Endothelial cell of umbilical vein (primary cell): ENCODE results near the gene MRPL16. TPM values are rescaled to one million over a fixed set of nuclear protein-coding genes. Genes with fewer than 3 reads are reported as not detected.

Experiments
- BruUV-seq: library from RNA; stranded (reverse); fragments of 400-500 nt; replicated peaks from 2 replicates; lab custom pipeline; 2021; lab: Mats Ljungman, UMichigan
- CTCF ChIA-PET: fragments of 300-600, 350-600 bp; sonication (Branson Sonifier 250); formaldehyde crosslinking; loops from one replicate; lab custom pipeline; 2021; ENCODE audit warnings: antibody characterized with exemption, inconsistent platforms; lab: Charles Lee
- POLR2A ChIA-PET: fragments of 300-600, 350-600 bp; sonication (Branson Sonifier 250); formaldehyde crosslinking; loops from one replicate; lab custom pipeline; 2021; ENCODE audit warnings: antibody characterized with exemption, inconsistent platforms; lab: Charles Lee
- DNase-seq: peaks from one replicate; pipeline ENCODE4 v3.0.0-alpha.2; 2011; ENCODE audit warnings: low read depth, low spot score
- FAIRE-seq: peaks from 2 replicates; lab custom pipeline; 2011; peaks lifted over from hg19 to GRCh38; lab: Jason Lieb, UNC
- H2AFZ ChIP-seq: 2 replicates; pipeline ENCODE4 v1.6.0; 2012; ENCODE audit warnings: low read depth, low read length, control low read depth, inconsistent platforms
- H3K27ac ChIP-seq: 2 replicates; pipeline ENCODE4 v1.5.1; 2011; ENCODE audit warnings: low read depth, mild to moderate bottlenecking, control low read depth, low read length, moderate library complexity; ENCODE audit not compliant: insufficient read depth
- H3K27me3 ChIP-seq, 2 experiments: 2 replicates each; pipeline versions ENCODE4 v1.6.0 to v1.6.1; 2011; ENCODE audit warnings: low read length in 2 of 2, mixed read lengths in 1 of 2; ENCODE audit not compliant: control insufficient read depth in 2 of 2, insufficient read depth in 2 of 2
- H3K36me3 ChIP-seq, 2 experiments: 2 replicates in 1 of 2; 3 replicates in 1 of 2; pipeline ENCODE4 v1.5.1; 2011; ENCODE audit warnings: low read length in 2 of 2, mild to moderate bottlenecking in 1 of 2, moderate library complexity in 1 of 2; ENCODE audit not compliant: control insufficient read depth in 2 of 2, insufficient read depth in 2 of 2; ENCODE audit errors: extremely low read depth in 1 of 2
- H3K4me1 ChIP-seq: 3 replicates; pipeline ENCODE4 v1.5.1; 2011; ENCODE audit warnings: mild to moderate bottlenecking, low read length; ENCODE audit not compliant: control insufficient read depth, insufficient read depth; ENCODE audit errors: extremely low read depth
- H3K4me2 ChIP-seq: 2 replicates; pipeline ENCODE4 v1.6.1; 2011; ENCODE audit warnings: low read length, control low read depth, mixed read lengths; ENCODE audit not compliant: insufficient read depth
- H3K4me3 ChIP-seq, 3 experiments: fragments of 200-600 bp in 1 of 3; sonication (generic), shearing (Covaris generic) in 1 of 3; replicated peaks in 1 of 3; 2 replicates each; pipeline ENCODE4 v1.5.1; 2011 to 2016; ENCODE audit warnings: control low read depth in 3 of 3, low read length in 3 of 3, mild to moderate bottlenecking in 2 of 3, inconsistent platforms in 1 of 3, low read depth in 1 of 3, moderate library complexity in 1 of 3; ENCODE audit not compliant: insufficient read depth in 1 of 3
- H3K79me2 ChIP-seq: 2 replicates; pipeline ENCODE4 v1.6.0; 2012; ENCODE audit warnings: low read length, inconsistent platforms; ENCODE audit not compliant: control insufficient read depth, insufficient read depth
- H3K9ac ChIP-seq: replicated peaks from 2 replicates; pipeline ENCODE3; 2011; ENCODE audit warnings: low read length, control low read depth; ENCODE audit not compliant: insufficient read depth; ENCODE audit errors: extremely low read depth
- H3K9me1 ChIP-seq: replicated peaks from 3 replicates; pipeline ENCODE4 v1.6.0; 2011; ENCODE audit warnings: mild to moderate bottlenecking, low read length; ENCODE audit not compliant: control insufficient read depth, insufficient read depth; ENCODE audit errors: extremely low read depth
- H3K9me3 ChIP-seq: replicated peaks from 2 replicates; pipeline ENCODE4 v1.5.1; 2012; ENCODE audit warnings: low read length, inconsistent platforms; ENCODE audit not compliant: control insufficient read depth, insufficient read depth
- H4K20me1 ChIP-seq: replicated peaks from 2 replicates; pipeline ENCODE3; 2011; ENCODE audit warnings: mild to moderate bottlenecking, low read length; ENCODE audit not compliant: control insufficient read depth, insufficient read depth; ENCODE audit errors: extremely low read depth
- EZH2 ChIP-seq: IDR thresholded peaks from 2 replicates; pipeline ENCODE4 v1.6.1; 2012; ENCODE audit warnings: borderline replicate concordance, low read depth, mild to moderate bottlenecking, moderate library complexity, low read length, inconsistent platforms; ENCODE audit not compliant: severe bottlenecking
- FOS ChIP-seq: IDR thresholded peaks from 2 replicates; pipeline ENCODE4 v1.6.1; 2011; ENCODE audit warnings: mild to moderate bottlenecking, low read length, moderate library complexity, borderline replicate concordance; ENCODE audit not compliant: insufficient read depth
- GATA2 ChIP-seq: IDR thresholded peaks from 2 replicates; pipeline ENCODE4 v1.7.0; 2011; ENCODE audit warnings: low read depth, mild to moderate bottlenecking, moderate library complexity, mixed read lengths, low read length; ENCODE audit not compliant: insufficient read length, insufficient read depth
- JUN ChIP-seq: IDR thresholded peaks from 2 replicates; pipeline ENCODE4 v1.6.1; 2011; ENCODE audit warnings: borderline replicate concordance, low read depth; ENCODE audit not compliant: insufficient read length, insufficient read depth
- MAX ChIP-seq: IDR thresholded peaks from 2 replicates; pipeline ENCODE4 v1.6.1; 2011; ENCODE audit not compliant: insufficient read depth, insufficient read length
- MYC ChIP-seq: IDR thresholded peaks from one replicate; pipeline ENCODE4 v1.6.1; 2011; ENCODE audit warnings: mild to moderate bottlenecking, low read depth, low read length
- POLR2A ChIP-seq: IDR thresholded peaks from 2 replicates; pipeline ENCODE4 v1.6.1; 2012; ENCODE audit warnings: low read depth, mild to moderate bottlenecking, control low read depth, low read length
- dilution Hi-C: fragments of 300-500 bp; cut with MboI; formaldehyde crosslinking; loops from one replicate; pipeline ENCODE4 v1.15.0; 2019; ENCODE audit warnings: low sequenced_read_pairs; ENCODE audit not compliant: extremely low pct_ligation_motif_present
- intact Hi-C: fragments of 100-400 bp; cut with micrococcal nuclease; formaldehyde crosslinking; loops from one replicate; pipeline ENCODE4 v1.10.0; 2022
- polyA plus RNA-seq, 4 experiments: library from polyadenylated mRNA; depleted of rRNA in 3 of 4; stranded (reverse) in 3 of 4; unstranded in 1 of 4; fragments of >200 nt; gene quantifications; 2 replicates each; pipeline versions ENCODE4 v1.2.1 to v1.2.3, GENCODE V29; 2011 to 2012; ENCODE audit warnings: missing spikeins in 1 of 4
- total RNA-seq: library from RNA; stranded (reverse); gene quantifications from 2 replicates; pipeline ENCODE4 v1.2.3, GENCODE V29; 2021
- TF ChIP-seq, protein P1 (sequence below), 2 donors: IDR thresholded peaks; 1 replicate in 1 of 2; 2 replicates in 1 of 2; pipeline ENCODE4 v1.5.1; 2011; ENCODE audit warnings: low read length in 2 of 2, mild to moderate bottlenecking in 2 of 2, moderate library complexity in 2 of 2, control low read depth in 1 of 2, inconsistent platforms in 1 of 2, low read depth in 1 of 2; ENCODE audit not compliant: insufficient read depth in 1 of 2; ENCODE audit errors: extremely low read depth in 1 of 2

The MRPL16 gene
- total and polyA plus RNA-seq, 2 donors (not counting 3 experiments of a cell fraction or from before 2014, with no cell fraction given) = 63.9 to 84.0 TPM

GRCh38 chr11:59802639-59803176 is 7.9 kb downstream of the MRPL16 start:
- dilution Hi-C loops (no loop called here), intact Hi-C loops (loop anchor here (1.0 to 5.0 kb wide), 6 partner anchors 15 to 266 kb away; partner anchors contain the start of gene PATL1)
- DNase-seq (peak; percentile 79), FAIRE-seq (peak; percentile 83)
- no peaks in the 10 kb centered on the region for H3K9me1 ChIP-seq
- TF ChIP-seq, protein P1, sequence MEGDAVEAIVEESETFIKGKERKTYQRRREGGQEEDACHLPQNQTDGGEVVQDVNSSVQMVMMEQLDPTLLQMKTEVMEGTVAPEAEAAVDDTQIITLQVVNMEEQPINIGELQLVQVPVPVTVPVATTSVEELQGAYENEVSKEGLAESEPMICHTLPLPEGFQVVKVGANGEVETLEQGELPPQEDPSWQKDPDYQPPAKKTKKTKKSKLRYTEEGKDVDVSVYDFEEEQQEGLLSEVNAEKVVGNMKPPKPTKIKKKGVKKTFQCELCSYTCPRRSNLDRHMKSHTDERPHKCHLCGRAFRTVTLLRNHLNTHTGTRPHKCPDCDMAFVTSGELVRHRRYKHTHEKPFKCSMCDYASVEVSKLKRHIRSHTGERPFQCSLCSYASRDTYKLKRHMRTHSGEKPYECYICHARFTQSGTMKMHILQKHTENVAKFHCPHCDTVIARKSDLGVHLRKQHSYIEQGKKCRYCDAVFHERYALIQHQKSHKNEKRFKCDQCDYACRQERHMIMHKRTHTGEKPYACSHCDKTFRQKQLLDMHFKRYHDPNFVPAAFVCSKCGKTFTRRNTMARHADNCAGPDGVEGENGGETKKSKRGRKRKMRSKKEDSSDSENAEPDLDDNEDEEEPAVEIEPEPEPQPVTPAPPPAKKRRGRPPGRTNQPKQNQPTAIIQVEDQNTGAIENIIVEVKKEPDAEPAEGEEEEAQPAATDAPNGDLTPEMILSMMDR (IDR thresholded peaks at IDR 0.05; ENCODE audit: extremely low read depth in 1 of 2, insufficient read depth in 1 of 2, low read depth in 1 of 2, low read length in 2 of 2) = peak; percentile 34 to 47
- no peak for TF ChIP-seq JUN
- no peak for TF ChIP-seq EZH2
- TF ChIP-seq FOS = no peak
- peak; percentile 63 for TF ChIP-seq MAX
- TF ChIP-seq POLR2A = no peak
- no peak for TF ChIP-seq MYC
- TF ChIP-seq GATA2 = no peak
- H3K36me3 ChIP-seq = peaks cover 19 to 27% of the 10 kb centered on the region in 2 experiments
- peak overlapping the region; percentile 83 for H3K27ac ChIP-seq
- H2AFZ ChIP-seq = no peak overlapping the region
- no peaks in the 10 kb centered on the region for H4K20me1 ChIP-seq
- no peak overlapping the region for H3K4me2 ChIP-seq
- no peak overlapping the region for H3K9ac ChIP-seq
- H3K4me3 ChIP-seq = no peak overlapping the region
- CTCF ChIA-PET = interaction anchor here (0.7 to 5.0 kb wide), 8 partner anchors 10 to 449 kb away, joined by 3 to 120 read pairs (median 6); partner anchors contain the start of gene STX3
- H3K27me3 ChIP-seq = no peaks in the 10 kb centered on the region
- POLR2A ChIA-PET = no interaction called here
- BruUV-seq = no TSS peak
- peaks cover 9% of the 10 kb centered on the region for H3K4me1 ChIP-seq
- no peaks in the 10 kb centered on the region for H3K9me3 ChIP-seq
- no peaks in the 10 kb centered on the region for H3K79me2 ChIP-seq
